Smooth muscle cell (in vitro differentiated cells): ENCODE measurements around the gene DQX1. TPM values are rescaled to one million over a fixed set of nuclear protein-coding genes. Genes with fewer than 3 reads are reported as not detected.

Experiments
- DNase-seq: peaks from one replicate; lab custom pipeline; 2025; ENCODE audit not compliant: unreplicated experiment; lab: John Stamatoyannopoulos, UW
- H2AFZ ChIP-seq: fragments of 200-600 bp; sonication (generic); 2 replicates; pipeline ENCODE4 v1.6.0; 2016; ENCODE audit warnings: antibody characterized with exemption, low read depth, mild to moderate bottlenecking
- H3F3A ChIP-seq: fragments of 200-600 bp; sonication (generic); 2 replicates; pipeline ENCODE4 v1.6.0; 2017; ENCODE audit warnings: antibody characterized with exemption, low read depth
- H3K27ac ChIP-seq: fragments of 200-600 bp; sonication (generic); 2 replicates; pipeline ENCODE4 v1.5.1; 2016; ENCODE audit warnings: low read depth, mild to moderate bottlenecking
- H3K27me3 ChIP-seq: fragments of 200-600 bp; sonication (generic); 2 replicates; pipeline ENCODE4 v1.6.1; 2016; ENCODE audit warnings: low read depth, mild to moderate bottlenecking
- H3K36me3 ChIP-seq: fragments of 200-600 bp; sonication (generic); 2 replicates; pipeline ENCODE4 v1.5.1; 2016; ENCODE audit warnings: low read depth
- H3K4me1 ChIP-seq: fragments of 200-600 bp; sonication (generic); 2 replicates; pipeline ENCODE4 v1.5.1; 2016; ENCODE audit warnings: low read depth
- H3K4me2 ChIP-seq: fragments of 200-600 bp; sonication (generic); 2 replicates; pipeline ENCODE4 v1.6.0; 2016; ENCODE audit warnings: mild to moderate bottlenecking
- H3K4me3 ChIP-seq: fragments of 200-600 bp; sonication (generic); 2 replicates; pipeline ENCODE4 v1.5.1; 2016; ENCODE audit warnings: mild to moderate bottlenecking
- H3K79me2 ChIP-seq: fragments of 200-600 bp; sonication (generic); 2 replicates; pipeline ENCODE4 v1.6.0; 2016; ENCODE audit warnings: low read depth, mild to moderate bottlenecking
- H3K9ac ChIP-seq: fragments of 200-600 bp; sonication (generic); 2 replicates; pipeline ENCODE4 v1.6.0; 2016; ENCODE audit warnings: low read depth
- H3K9me3 ChIP-seq: fragments of 200-600 bp; sonication (generic); replicated peaks from 2 replicates; pipeline ENCODE4 v1.5.1; 2016; ENCODE audit warnings: low read depth
- H4K20me1 ChIP-seq: fragments of 200-600 bp; sonication (generic); 2 replicates; pipeline ENCODE4 v1.6.0; 2016; ENCODE audit warnings: low read depth
- CTCF ChIP-seq: fragments of 200-600 bp; sonication (generic); IDR thresholded peaks from 2 replicates; pipeline ENCODE4 v1.5.1; 2017; ENCODE audit warnings: borderline replicate concordance, mild to moderate bottlenecking, antibody characterized with exemption; ENCODE audit not compliant: insufficient read depth, poor library complexity, severe bottlenecking
- WGBS: methylation state at CpG from one replicate; pipeline ENCODE4 v1.1.7; 2016; ENCODE audit warnings: low lambda C conversion rate; 5-methylcytosine and 5-hydroxymethylcytosine counted together
- polyA plus RNA-seq: library from polyadenylated mRNA; unstranded; fragments of >200 nt; fragmentation: Nextera tagmentation; extraction: Ambion mirVana; gene quantifications from 2 replicates; pipeline ENCODE4 v1.2.1, GENCODE V29; 2016
- total RNA-seq: library from RNA; depleted of rRNA; stranded (reverse); fragments of >200 nt; gene quantifications from 2 replicates; pipeline ENCODE4 v1.2.3, GENCODE V29; 2014

Gene DQX1
- total and polyA plus RNA-seq, 2 experiments from 2014 or later, result 0.27 TPM; not detected in 1

DNA sequence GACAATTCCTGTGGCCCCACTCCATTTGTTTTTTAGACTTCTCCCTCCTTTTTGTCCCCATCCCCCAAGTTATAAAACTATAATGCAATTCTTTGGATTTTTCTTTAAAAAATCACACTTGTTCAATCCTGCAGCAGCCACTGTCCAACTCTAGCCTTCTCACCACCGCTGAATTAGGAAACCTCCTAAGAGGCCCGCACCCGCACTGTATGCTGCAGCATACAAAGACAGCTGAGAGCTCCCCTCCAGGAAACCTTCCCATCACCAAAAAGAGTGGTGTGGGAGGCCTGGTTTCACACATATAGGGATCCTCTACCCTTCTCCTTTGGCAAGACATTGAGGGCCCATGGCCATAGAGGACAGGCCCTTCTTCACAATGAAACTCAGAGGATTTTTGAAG, 21.4 kb downstream of the DQX1 start:
- Histone ChIP-seq H3K36me3 (no peaks in the 10 kb centered on the region), H3K27me3 (peaks cover 21% of the 10 kb centered on the region), H3K4me3 (peak overlapping the region; percentile 61), H3F3A (peaks cover 10% of the 10 kb centered on the region), H3K79me2 (peaks cover 22% of the 10 kb centered on the region), H2AFZ (no peak overlapping the region), H3K9ac (no peak overlapping the region), H3K27ac (peak overlapping the region; percentile 47), H3K9me3 (no peaks in the 10 kb centered on the region), H4K20me1 (peaks cover 4% of the 10 kb centered on the region), H3K4me2 (peak overlapping the region; percentile 94), H3K4me1 (peaks cover 21% of the 10 kb centered on the region)
- WGBS, result 94% methylated on average over 3 of the region's 3 CpGs
- no peak for DNase-seq
- no peak for TF ChIP-seq CTCF

DNA sequence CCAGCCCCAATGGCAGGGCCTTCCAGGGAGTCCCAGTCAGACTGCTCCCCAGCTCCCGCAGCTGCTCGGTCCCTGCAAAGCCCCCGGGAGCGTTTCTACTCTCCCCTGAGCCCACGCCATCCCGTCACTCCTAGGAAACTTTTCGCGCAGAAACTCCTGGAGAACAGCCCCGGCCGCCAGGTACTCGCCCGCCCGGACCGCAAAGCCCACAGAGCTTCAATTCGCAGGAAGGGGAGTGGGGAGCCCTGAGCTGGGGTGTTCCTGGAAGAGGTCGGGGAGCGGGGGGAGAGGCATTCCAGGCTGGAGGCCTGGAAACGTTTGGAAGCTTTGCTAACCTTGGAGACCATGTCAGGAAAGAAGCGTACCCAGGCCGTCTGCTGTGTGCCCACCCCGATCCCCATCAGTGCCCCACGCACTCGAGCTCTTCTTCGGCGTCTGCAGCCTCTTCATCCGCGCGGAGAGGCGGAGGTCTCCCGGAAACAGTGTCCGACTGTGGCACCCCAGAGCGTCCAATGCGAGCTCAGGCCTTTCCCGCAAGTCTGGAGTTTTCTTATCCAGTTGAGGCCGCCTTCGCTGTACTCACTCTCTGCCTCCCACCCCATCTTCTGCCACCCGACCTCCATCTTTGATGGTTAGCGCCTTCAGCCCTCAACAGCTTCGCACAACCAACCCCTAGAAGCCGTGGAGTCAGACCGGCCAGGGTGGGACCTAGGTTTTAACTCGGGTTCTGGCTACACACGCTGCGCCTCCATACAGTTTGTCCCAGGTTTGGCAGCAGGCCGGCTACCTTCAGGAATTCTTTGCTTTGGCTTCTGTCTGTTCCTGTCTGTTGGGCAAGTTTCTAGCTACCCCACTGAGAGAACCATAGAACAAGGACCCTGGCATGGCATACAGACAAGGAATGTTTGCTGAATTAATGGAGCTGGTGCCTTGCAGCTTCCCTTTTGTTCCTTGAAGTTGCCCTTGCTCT, 22.2 kb downstream of the DQX1 start:
- Histone ChIP-seq H3K27ac (peak overlapping the region; percentile 47), H3K79me2 (peaks cover 22% of the 10 kb centered on the region), H3K9ac (peak overlapping the region; percentile 36), H3K36me3 (no peaks in the 10 kb centered on the region), H3K27me3 (peaks cover 28% of the 10 kb centered on the region), H3K4me1 (peaks cover 29% of the 10 kb centered on the region), H3K9me3 (no peaks in the 10 kb centered on the region), H3K4me3 (peak overlapping the region; percentile 61), H4K20me1 (peaks cover 4% of the 10 kb centered on the region), H2AFZ (no peak overlapping the region), H3K4me2 (peak overlapping the region; percentile 94), H3F3A (peaks cover 5% of the 10 kb centered on the region)
- TF ChIP-seq CTCF, result no peak
- DNase-seq, result no peak
- WGBS, result 44% methylated on average over 45 of the region's 45 CpGs

DNA sequence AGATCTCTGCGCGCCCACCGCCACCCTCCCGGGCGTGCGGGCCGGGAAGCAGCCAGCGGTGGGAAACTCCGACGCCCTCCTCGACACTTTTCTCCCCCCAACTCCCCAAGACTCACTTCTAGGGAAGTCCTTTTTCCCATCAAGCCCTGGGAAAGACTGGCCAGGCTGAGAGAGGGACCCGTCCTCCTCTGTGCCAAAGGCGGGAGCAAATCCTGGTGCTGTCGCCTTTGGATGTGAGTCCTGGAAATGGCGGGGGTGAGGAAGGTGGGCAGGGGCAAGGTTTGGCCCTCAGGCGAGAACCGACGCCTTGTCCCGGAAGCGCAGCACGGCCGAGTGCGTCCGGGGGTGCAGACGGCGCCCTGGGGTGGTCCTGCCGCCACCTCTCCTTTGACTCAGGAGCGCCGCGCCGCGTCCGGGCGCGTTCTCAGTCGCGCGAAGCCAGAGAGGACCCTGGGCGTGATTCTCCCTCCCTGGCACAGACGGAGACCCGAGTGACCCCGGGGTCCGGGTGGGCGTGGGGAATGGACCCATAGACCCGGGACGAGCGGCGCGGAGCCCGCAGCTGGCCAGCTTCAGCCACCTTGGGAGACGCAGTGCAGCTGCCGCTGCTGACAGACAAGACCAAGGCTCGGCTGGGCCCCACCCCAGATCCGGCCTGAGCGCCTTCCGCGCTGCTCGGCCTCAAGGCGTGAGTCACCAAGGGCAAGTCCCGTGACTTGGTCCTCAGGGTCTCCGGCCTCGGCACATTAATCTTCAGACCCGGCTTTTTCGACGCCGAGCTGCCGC, 23.1 kb downstream of the DQX1 start:
- DNase-seq, result peak; percentile 43
- peak overlapping the region; percentile 47 for H3K27ac ChIP-seq

More for the DNA sequence above, 23.1 kb downstream of the DQX1 start:
- Histone ChIP-seq H3K36me3 (no peaks in the 10 kb centered on the region), H3K9ac (peak overlapping the region; percentile 36), H2AFZ (peak overlapping the region; percentile 82), H3K79me2 (peaks cover 22% of the 10 kb centered on the region), H3K4me3 (peak overlapping the region; percentile 61), H3K4me2 (peak overlapping the region; percentile 94), H4K20me1 (peaks cover 4% of the 10 kb centered on the region), H3K9me3 (no peaks in the 10 kb centered on the region), H3K4me1 (peaks cover 34% of the 10 kb centered on the region), H3F3A (peaks cover 5% of the 10 kb centered on the region), H3K27me3 (peaks cover 37% of the 10 kb centered on the region)
- WGBS, result 2% methylated on average over 65 of the region's 67 CpGs
- no peak for TF ChIP-seq CTCF
